Uterus (tissue), 2 donors: ENCODE measurements around the gene TGFA.

Experiments used
- CTCF ChIP-seq, 4 experiments: fragments of 200-600 bp in 2 of 4; fragments of 450-650 bp in 2 of 4; sonication (generic) in 2 of 4; IDR thresholded peaks; one replicate each; pipeline ENCODE4 v1.5.1; 2016 to 2019; ENCODE audit warnings: antibody characterized with exemption in 4 of 4, mild to moderate bottlenecking in 2 of 4, moderate library complexity in 1 of 4
- POLR2A ChIP-seq, 2 donors: fragments of 450-650 bp; IDR thresholded peaks; one replicate each; pipeline ENCODE4 v1.6.1; 2016; ENCODE audit warnings: antibody characterized with exemption in 2 of 2, mild to moderate bottlenecking in 1 of 2, moderate library complexity in 1 of 2

- TF ChIP-seq POLR2A (IDR thresholded peaks at IDR 0.05), result no peak
- no peak for TF ChIP-seq CTCF (IDR thresholded peaks at IDR 0.05)
These were observed 16.5 kb upstream of the TGFA start for GRCh38 chr2:70570041-70570661.
